ENCODE data around the gene GGNBP2.

GGNBP2 gene

DNA sequence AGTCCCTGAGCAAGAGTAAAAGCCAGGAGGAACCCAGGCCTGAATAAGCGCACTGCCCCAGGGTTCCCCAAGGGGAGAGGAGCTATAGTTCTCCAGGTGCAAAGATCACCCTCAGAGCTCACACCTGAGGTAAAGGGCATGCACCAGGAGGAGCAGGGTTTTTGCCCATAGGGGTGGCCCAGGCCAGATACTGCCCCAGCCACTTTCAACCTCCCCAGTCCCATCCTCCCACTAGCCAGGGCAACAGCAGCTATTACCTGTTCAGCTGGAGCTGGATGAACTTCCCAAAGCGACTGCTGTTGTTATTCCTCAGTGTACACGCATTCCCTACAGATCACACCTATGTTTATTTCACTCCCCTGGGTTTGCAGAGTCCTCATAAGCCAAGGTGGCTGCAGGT lies 29.9 kb upstream of the GGNBP2 start:
- no peak for DNase-seq

DNA sequence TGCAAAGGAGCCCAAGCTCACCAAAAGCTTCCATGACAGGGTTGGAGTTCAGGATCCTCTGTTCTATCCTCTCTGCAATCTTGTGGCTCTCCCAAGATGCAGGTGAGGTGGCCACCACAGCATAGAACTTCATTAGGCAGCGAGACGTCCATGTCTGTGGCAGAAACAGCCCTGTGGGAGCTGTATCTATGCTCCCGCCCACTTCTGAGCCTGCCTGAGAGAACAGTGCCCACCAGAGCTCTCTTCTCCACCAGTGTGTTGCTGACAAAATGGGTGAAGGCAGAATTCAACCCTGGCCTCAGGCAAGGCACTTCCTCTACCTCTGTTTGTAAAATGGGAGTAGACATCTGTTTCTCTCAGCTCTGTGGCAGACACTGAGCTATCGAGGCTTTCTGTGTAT lies 28.9 kb upstream of the GGNBP2 start:
- DNase-seq, result no peak

DNA sequence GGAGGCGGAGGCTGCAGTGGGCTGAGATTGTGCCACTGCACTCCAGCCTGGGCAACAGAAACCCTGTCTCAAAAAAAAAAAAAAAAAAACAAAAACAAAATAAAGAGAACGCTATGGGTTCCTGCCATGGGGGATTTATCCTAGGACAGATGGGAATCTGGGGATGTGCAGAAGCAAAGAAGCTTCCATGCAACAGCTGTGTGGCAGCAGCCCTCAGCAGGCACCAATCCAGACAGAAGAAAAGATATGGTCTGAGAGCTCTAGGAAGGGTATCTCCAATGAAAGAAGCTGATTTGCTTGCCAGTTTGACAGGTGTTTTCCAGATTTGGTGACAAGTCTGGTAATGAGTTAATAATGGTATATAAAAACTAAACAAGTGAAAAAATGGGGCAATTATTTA lies 21.6 kb upstream of the GGNBP2 start:
- no peak for DNase-seq

DNA sequence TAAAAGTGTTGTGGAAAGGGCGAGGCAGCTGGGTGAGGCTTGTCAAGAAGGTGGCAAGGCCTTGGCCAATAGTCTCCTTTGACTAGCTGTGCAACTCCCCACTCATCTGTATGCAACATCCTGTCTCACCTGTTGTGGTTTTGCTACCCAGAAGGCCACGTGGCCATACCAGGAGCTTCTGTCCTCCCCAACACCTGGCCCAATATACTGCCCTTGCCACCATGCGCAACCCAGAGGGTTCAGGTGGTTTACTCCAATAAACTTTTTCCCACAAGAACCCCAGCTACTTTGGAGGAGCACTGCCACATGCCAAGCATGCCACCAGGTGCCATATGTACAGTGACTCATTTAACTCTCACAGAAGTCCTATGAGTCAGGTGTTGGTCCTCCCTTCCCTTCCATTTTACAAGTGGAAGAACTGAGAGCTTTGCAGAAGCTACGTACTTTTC lies 20.3 kb upstream of the GGNBP2 start:
- no peak for DNase-seq

DNA sequence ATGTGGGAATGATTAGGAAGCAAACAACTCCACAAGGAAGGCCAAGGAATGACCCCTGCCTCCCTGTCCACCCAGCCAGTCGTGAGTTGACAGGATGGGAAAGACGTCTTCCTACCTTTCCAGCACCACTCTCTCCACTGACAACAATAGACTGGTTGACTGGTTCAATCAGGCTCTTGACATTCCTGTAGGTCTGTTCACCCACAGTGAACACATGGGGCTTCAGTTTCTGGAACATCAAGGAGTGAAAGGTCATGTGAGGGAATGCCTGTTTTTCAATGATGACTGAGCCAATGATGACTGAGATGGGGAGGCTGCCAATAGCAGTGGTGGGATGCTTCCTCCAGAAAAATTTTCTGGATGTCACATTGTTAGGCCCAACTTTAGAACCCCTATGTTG lies 19.6 kb upstream of the GGNBP2 start:
- no peak for DNase-seq

DNA sequence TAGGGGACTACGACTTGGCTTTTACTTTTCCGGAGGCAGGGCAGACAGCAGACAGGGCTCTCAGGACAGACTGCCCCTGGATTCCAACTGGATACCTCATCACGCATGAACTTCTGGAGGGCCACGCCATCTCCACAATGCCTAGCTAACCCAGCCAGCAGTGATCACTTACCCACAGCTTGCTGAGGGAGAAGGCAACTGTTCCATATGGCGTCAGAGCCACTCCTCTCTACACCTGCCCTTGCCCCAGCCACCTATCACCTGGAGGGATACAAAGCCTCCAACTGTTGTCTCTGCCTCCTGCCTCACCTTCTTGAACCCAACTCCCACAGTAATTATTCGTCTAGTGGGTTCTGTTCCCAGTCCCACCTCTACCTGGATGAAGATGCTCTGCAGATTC lies 18.8 kb upstream of the GGNBP2 start:
- no peak for DNase-seq

DNA sequence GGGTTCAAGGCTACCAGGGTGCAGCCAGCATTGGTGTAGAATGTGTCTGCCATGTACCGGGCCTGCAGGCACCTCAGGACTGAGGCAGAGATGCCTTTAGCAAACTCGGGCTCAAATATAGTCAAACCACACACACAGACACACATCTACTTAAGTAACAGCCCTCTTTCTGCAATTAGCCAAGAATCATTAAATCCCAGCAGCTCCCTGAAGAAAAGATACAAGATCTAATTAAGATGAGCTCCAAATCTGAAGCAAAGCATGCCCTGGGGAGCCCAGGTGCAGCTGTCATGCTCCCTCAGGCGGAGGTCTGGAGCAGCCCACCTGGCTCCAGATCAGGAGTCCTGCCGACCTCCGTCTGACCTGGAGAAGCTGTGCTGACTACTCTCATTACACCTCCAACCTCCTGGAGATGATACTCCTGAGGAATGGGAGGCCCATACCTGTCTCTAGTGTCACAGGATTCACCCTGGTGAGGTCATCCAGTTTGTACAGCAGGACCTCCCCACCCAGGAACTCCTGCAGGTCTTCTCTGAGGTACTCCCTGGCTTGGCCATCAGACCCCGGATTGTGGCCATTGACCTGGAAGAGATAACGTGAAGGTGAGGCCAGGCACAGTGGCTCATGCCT lies 17.0 kb upstream of the GGNBP2 start:
- DNase-seq, result no peak

DNA sequence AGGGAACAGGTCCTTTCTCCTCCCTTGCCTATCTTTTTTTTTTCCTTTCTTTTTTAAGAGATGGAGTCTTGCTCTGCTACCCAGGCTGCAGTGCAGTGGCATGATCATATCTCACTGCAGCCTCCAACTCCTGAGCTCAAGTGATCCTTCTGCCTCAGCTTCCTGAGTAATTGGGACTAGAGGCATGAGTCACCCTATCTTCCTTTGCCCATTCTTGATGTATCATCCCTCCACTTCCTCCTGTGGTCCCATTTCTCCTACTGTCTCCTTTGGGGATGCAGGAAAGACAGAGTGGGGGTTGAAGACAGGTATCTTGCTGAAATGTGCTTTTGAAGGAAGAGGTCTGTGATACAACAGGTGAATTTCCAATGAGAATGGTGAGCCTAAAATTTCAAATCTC lies 15.6 kb upstream of the GGNBP2 start:
- DNase-seq, result no peak

DNA sequence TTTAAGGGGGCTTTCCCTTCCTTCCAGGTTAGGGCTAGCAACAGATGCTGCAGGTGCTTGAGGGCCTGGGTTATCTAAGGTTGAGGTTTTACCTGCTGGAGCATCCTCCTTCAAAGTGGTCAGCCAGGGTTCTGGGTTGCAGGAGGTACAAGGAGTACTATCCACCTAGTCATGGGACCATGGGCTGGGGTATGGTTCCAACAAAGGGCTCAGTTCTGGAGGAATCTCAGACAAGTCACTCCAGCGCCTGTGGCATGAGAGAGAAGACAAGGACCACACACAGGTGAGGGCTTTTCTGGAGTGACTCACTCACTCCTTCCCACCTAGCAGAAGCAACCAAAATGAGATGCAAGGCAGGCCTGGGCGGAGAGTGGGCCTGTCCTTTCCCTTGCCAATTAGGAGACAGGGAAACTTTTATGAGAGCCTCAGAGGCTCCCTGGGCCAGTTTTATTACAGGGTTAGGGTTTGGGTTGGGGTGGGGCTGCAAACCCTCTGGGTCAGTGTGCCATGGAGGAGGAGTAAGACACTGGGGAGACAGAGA lies 12.2 kb upstream of the GGNBP2 start:
- DNase-seq, result no peak

DNA sequence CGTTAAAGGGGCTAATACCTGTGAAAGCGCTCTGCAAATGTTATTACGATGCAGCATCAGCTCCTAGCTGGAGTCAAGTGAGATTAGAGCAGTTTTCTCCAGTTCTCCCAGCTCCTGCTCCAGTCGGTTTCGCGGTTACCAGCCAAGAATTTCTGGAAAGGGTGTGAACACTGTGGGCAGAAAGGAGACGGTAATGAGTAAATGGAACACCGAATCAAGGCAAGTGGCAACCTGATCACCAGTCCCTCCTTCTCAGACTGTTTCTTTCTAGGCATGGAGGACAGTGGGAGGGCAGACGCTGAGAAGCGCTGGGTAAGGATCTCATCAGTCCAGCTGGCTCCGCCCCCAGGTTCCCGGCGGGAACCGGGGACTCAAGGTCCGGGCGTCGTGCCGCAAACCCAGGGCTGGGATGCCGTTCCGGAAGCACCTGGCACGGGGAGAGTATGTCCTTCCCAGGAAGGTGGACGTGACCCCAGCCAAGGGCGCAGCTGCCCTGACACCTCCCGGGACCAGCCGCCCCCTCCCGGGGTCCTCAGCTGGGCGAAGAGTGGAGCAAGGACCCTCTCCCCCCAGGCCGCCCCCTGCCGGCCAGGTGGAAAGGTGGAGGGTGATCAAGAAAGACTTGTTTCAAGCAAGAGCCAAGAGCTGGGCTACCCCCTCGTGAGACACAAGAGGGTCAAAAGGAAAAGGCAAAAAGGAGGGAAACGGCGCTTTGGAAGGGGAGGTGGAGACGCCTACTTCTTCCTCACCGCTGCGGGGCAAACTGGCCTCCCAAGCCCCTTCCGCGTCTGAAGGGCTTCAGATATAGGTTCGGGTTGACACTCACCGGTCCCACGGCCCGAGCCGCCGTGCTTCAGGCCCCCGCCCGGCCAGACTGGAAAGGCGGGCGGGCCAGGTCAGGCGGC lies 10.5 kb upstream of the GGNBP2 start:
- DNase-seq, result no peak

DNA sequence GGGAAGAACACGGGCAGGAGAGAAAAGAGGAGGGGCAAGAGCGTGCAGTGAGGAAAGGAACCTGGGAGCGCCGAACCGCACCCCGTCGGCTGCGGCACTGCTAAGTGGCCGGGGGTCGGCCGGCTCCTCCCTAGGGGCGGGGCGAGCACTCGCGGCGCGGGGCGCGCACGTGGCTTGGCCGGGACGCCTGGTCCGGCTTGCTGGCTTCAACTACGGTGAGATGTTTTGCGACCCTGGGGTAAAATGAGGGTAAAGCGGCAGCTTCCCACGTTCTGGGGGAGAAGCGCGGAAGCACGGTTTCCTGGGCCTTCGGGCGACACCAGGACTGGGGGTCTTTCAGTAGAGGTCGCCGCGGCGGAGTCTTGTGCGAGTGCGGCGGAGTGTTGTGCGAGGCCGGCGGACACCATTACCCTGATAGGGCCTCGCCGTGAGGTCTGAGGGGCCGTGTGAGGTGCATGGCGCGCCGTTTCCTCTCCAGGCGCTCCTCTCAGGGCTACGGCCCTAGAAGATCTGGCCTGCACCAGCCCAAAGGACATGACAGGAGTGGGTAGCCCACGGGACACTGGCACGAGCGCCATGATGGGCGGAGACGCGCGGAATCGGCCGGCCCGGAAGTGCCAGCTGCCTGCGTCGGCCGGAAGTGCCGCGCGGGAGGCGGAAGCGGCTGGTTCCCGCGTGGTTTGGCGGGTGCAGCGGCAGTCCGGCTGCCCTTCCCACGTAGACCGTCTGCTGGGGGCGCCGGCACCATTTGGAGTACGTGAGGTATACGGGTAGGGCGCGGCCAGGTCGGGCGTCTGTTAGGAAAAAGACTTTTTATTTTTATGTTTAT lies 9.7 kb upstream of the GGNBP2 start, which contains the start of the genes MYO19 and PIGW:
MYO19 (minus strand) TSS at position 29 of the 829 bp plus-strand sequence. CDS start 2,330 bp downstream, outside the sequence.
PIGW (plus strand) TSS at position 148 of the 829 bp plus-strand sequence. CDS start 2,115 bp downstream, outside the sequence.
- DNase-seq, result peak; percentile 98

DNA sequence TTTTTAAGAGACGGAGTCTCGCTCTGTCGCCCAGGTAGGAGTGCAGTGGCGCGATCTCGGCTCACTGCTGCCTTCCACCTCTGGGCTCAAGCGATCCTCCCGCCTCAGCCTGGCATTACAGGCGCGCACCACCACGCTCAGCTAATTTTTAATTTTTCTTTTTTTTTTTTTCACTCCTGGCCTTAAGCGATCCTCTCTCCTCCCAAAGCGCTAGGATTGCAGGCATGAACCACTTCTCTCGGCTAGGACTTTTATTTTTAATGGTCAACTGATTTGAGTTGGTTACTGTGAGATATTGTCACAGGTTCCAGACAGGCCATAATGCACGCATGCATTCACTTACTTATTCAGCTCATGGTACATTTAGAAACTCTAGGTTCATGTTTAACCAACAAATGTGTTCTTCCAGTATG lies 9.0 kb upstream of the GGNBP2 start:
- no peak for DNase-seq

DNA sequence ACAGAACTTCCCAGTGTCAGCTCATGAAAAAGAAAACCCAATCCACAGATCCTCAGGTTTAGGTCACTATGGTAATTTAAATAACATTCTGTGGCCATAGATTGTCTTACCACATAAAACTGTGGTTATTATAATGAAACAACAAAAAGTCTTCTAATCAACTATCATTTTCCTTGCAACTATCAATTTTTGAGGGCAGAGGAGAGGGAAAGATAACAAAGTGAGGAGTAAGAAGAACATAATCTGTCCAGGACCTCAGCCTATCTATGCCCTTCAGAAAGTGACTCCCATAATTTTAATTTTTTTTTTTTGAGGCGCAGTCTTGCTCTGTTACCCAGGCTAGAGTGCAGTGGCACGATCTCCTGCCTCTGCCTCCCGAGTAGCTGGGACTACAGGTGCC lies 4.0 kb upstream of the GGNBP2 start:
- no peak for DNase-seq

DNA sequence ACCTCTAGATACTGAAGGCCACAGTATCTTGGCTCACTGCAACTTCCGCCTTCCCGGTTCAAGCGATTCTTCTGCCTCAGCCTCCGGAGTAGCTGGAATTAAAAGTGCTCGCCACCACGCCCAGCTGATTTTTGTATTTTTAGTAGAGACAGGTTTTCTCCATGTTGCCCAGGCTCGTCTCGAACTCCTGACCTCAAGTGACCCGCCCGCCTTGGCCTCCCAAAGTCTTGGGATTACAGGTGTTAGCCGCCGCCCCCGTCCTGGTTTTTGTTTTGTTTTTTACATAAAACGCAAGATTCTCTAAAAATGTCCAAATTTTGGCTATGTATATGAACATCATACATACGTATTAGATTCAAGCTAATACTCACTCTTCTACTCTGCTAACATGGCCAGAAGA lies 2.0 kb upstream of the GGNBP2 start:
- DNase-seq, result no peak

DNA sequence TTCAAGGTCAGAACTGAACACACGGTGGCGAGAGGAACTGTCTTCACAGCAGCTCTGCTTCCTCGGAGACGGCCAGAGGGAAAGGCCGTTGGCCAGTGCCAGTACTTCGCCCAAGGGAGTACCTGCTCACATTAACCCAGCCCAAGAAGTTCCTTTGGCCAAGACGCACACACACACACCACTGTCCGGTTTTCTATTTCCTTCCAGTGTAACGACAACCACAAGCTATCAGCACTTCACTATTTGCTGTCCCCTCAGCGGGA lies 744 bp upstream of the GGNBP2 start:
- no peak for DNase-seq

DNA sequence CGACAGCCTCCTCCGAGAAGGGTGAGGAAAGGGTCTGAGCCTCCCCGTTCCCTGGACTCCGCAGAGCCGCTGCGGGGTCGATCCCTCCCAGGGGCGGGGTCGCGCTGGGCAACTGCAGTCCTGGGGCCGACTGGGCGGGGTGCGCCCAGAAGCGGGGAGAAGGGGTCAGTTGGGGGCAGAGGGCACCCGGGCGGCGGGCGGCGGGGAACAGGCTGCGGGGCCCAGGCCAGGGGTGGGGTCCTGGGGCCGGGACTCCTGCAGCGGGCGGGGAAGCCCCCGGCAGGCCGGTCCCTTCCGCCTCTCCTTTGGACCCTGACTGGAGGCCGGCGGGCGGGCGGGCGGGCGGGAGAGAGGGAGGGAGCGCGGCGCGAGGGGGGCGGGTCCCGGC lies 352 bp downstream of the GGNBP2 start:
- no peak for DNase-seq

DNA sequence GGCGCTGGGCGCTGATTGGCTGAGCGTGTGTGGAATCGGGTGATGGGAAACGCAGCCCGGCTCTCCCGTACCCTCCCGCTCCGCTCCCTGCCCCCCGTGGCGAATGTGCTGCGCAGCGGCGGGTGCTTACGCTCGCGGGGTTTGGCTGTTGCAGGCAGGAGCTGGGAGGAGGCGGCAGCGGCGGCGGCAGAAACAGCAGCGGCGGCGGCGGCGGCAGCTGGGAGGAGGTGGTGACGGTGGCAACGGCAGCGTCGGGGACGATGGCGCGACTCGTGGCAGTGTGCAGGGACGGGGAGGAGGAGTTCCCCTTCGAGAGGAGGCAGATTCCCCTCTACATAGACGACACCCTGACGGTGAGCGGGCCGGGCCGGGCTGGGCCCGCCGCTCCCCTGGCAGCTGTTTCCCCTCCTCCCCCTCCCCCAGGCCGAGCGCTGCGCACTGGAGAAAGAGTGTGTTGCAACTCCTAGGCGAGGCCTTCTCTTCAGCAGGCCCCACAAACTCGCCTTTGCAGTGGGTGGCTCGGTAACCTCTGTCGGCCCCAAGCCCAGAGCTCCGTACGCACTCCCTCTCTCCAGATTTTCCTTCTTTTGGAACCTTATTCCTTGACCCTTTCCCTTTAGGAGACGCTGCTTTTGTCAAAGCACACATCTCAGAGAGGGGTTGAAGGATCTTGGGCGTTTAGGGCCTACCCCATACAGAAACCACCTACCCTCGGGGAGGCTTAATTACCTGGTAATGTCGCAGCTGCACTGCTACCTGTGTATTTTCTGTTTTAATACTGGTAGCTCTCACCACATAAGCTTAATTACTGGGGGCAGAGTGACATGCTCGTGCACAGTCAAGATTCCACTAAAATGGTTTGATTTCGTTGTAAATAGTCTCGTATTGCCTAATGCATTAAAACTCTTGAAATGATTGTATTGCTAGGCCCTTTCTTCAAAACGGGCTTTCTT lies 1.0 kb downstream of the GGNBP2 start:
- DNase-seq, result peak; percentile 96

DNA sequence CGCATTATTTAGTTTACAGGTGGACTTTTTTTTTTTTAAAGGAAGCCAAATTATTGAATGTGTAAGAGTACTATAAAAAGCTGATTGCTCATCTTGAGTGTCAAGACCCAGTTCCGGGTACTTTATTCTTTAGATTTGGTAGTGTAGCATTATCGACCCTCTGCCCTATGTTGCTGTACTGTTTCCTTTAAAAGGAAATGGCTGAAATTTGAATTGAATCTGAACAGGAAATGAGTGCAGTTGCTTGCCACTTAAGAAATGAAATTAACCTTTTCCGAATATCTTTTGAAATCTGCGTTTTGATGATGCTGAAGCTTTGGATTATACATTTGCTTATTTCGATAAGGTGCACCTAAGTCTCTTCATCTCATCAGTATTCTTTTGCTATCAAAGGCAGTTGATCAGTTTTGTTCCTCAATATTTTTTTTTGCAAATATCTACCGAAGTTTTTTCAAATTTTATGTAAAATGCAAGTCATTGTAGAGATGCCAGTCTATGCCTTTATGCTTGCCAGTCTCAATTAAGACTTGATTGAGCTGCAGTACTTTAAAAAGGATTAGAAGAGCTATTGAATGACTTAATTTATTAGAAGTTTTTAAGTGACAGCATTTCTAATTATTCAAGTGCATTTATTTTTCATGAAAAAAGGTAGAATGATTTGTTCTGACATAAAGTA lies 1.8 kb downstream of the GGNBP2 start:
- DNase-seq, result no peak

DNA sequence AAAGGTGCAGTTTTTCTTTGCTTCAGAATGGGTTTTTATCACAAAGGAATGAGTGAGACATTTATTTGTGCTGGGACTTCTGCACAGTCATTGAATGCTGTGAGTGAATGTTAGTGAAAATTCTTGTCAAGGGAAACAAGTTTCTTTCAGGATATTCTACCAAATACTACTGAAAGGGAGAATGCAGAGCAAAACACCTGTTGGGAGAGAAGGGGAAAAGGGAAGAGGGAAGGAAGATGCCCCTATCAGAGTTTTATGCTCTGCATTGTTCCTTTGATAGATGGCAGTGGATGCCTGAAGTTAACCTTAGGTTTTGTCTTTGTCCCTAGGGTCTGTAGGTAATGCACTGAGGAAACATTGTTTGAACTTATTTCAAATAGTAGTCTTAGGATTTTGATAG lies 3.1 kb downstream of the GGNBP2 start:
- no peak for DNase-seq

DNA sequence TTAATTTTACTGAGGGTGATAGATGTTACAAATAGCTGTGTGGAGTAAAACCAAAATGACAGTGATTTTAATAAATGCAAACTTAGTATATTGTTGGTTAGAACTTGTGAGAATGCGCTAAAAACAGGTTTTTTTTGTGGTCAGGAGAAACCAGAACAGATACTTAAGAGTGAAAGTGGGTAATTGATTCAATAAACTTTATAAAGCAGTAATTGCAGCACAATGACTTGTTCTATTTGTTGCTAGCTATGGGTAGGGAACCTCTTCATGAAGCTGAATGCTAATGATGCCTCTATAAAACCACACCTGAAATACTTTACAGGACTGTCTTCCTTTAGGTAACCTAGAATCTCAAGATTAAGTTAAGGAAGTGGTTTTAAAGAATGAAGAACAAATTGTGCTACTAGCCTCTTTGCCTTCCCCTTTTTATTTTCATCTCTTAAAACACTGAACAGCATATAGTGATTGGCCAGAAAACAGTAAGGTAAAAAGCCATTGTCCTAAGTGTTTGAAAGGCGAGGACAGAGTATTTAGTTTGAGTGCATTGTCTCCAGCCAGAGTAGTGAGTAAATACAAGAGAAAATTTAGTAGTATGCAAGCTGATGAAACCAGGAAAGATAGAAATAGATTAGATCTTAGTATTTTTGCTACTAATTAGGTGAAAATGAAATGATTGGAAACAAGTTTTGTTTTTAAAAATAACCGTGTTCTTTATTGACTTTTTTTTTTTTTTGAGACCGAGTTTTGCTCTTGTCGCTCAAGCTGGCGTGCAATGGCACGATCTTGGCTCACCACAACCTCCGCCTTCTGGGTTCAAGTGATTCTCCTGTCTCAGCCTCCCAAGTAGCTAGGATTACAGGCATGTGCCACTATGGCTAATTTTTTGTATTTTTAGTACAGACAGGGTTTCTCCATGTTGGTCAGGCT lies 6.0 kb downstream of the GGNBP2 start:
- DNase-seq, result no peak
